Stimulated activated naive CD8-positive, alpha-beta T cell treated with anti-CD3 and anti-CD28 coated beads, Interleukin-15, Interleukin-2, amounts not matched to agents 100 U/mL and 50 U/mL, for 24 hours (primary cell): ENCODE data around the gene LMO2.

Experiments used
- ATAC-seq: fragments of 150-1000 bp; cut with Tn5 transposase; one replicate; pipeline ENCODE4 v1.10.0; 2021
- DNase-seq: peaks from one replicate; pipeline ENCODE4 v3.0.0; 2021

LMO2 gene

GRCh38 chr11:33915526-33915925, 23.6 kb upstream of the LMO2 start:
- ATAC-seq (no peak), DNase-seq (no peak)

DNA sequence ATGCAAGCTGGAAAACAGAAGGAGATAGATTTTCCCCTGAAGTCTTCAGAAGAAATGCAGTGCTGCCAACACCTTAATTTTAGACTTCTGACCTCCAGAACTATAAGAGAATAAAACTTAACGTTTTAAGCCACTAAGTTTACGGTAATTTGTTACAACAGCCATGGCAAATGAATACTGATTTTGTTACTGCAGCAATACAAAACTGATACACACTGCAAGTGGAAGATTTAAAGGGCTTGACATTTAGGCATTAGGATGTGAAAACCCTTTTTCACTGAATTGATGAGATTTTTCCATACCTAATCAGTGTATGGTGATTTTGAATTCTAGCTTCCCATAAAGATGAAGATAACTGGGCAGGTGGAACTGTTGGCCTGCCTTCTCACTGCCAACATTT, 22.1 kb upstream of the LMO2 start:
- DNase-seq (no peak), ATAC-seq (no peak)

- DNase-seq = no peak
- ATAC-seq = peak; percentile 68
These were observed 20.8 kb upstream of the LMO2 start for GRCh38 chr11:33912405-33913361.

GRCh38 chr11:33910958-33911339, 19.1 kb upstream of the LMO2 start:
- DNase-seq = no peak
- no peak for ATAC-seq

GRCh38 chr11:33910296-33910957, 18.6 kb upstream of the LMO2 start:
- no peak for DNase-seq
- ATAC-seq = no peak

GRCh38 chr11:33909552-33909951, 17.7 kb upstream of the LMO2 start:
- no peak for DNase-seq
- ATAC-seq = no peak

DNA sequence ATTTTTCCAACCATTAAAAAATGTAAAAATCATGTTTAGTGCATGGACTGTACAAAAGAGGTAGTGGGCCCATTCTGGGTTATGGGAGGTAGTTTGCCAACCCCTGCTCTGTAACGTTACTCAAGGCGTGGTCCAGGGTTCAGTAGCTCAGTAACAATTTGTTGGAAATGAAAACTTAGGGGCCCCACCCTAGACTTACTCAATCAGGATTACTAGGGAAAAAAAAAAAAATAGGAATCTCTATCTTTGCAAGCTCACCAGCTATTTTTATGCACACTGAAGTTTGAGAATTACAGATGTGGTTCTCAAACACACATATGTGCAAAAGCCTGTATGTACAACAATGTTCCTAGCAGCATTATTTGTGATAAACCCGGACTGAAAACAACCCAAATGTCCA, 17.3 kb upstream of the LMO2 start:
- no peak for ATAC-seq
- DNase-seq = no peak

GRCh38 chr11:33907421-33907820, 15.5 kb upstream of the LMO2 start:
- DNase-seq = no peak
- ATAC-seq = no peak

DNA sequence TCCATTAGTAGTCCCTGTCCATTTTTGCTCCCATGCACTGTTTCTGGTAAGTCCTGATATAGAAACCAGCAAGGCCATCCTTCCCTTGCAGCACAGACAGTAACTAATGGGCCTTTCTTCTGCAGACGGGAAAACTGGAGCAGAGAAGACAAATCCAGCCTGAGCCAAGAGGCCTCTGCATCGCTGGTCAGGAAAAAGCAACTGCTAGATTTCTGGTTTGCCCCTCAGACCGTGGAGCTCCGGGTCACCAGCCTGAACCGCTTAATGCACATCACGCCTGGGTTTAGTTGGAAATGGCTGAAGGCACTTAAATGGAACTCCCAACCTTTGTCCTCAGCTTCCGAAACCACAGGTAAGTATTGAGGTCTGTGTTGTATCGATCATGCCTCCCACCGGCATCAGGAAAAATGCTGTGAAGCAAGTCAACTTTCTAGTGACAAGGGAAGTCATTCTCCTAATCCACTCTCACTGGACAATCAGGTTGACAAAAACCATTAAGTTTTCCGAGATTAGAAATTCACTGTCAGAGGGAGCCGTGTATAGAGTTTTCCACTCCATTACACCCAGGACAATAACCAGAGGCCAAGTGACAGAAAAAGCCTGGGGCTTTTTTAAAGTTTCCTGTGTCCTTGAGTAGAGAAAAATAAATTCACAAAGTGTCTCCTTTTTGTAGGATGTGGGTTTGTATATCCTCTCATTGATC, 14.8 kb upstream of the LMO2 start:
- DNase-seq (no peak), ATAC-seq (no peak)

GRCh38 chr11:33904102-33904501, 12.2 kb upstream of the LMO2 start:
- DNase-seq (no peak), ATAC-seq (no peak)

DNA sequence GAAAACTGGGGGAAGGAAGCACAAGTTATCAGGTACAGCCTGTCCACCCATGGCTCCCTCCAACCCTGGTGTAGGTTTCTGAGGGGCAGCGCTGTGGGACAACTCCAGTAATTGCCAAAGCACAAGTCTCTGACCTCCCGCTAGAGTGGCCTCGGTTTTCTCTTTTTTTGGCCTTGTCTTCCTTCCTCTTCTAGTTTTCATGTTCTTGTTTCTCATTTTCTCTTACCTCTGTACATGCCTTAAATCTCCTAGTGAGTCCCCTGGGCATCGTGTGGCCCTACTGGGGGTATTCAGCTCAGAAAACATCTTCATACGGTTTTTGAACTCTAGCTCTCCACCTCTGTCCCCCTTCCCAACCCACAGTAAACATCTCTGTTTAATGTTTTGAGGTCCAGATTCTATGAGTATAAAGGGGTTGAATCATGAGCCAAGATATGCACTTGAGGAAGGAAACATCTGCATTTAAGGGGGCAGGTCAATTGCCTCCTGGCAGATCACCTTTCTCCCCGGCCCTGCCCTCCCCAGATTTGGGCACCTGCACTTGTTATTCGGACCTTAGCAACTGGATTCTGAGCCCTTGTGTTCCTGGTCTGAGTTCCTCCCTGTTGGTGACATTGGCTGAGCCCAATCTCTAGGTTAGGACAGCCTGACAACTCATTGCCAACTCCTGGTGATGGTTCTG, 8.4 kb upstream of the LMO2 start:
- DNase-seq (no peak), ATAC-seq (no peak)

DNA sequence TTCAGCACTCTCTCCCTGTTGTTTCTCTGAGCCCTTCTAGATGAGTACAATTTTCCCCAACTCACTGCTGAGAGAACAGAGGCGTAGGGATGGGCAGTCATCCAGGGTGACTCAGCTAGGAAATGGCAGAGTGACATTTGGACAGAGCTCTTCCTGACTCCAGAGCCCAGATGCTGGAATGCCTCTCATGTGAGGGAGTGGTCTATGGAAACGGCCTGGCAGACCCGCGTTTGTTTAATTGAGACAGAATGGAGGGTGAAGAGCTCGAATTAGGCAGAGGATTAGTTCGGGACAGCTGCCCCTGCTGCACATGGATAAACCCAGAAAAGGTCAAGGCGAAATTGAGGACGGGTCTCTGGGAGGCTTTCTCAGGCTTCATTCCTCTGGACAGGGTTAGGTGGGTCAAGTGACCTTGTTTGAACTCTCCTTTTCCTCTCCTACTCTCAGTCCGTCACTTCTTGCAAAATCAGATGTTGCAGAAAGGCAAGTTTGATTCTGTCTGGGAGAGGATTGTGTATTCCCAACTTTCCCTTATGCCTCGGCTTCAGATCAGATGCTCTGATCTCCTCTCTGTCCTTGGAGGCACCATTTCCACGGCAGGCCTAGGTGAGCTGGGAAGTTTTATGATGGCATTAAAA, 7.6 kb upstream of the LMO2 start:
- no peak for ATAC-seq
- no peak for DNase-seq

DNA sequence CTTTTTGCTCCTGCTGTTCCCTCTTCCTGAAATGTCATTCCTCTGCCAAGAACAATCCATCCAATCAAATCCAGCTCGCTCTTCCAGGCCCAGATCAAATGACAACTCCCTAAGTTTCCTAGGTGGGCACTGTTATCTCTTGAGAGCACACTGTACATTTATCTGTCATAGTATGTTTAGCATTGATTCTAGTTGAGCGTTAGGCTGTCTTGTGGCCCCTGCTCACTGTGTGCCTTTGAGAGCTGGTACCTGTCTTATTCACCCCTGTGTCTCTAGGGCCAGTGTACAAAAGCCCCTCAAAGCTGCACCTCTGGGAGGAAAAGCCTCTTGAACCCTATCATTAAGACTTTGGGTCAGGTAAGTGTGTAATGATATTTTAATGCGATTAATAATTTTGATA, 7.1 kb upstream of the LMO2 start:
- no peak for ATAC-seq
- DNase-seq = no peak

DNA sequence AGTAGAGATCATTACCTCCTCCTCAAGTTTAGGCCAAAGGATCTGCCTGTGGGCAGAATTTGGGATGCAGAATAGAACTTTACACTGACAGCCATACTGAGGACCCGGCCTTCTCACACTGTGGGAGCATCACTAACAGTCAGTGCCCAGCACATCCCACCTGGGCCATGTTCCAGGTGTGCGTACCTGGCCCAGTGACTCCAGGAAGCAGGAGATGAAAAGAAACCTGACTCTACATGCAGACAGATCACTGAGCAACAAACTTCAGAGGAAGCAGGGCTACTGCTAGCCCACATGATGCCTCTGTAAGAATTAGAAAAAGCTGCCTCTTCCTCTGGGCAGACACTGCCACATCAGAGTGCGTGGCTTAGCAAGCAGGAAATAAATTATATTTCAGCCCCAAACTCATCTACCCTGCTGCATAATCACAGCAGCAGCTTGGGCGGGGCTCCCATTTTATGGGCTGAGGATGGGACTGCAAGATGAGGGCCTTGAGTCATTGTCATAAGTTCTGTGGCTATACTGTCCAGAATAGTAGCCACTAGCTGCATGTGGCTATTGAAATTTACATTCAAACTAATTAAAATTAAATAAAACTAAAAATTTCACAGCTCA, 6.0 kb upstream of the LMO2 start:
- ATAC-seq (no peak), DNase-seq (no peak)

DNA sequence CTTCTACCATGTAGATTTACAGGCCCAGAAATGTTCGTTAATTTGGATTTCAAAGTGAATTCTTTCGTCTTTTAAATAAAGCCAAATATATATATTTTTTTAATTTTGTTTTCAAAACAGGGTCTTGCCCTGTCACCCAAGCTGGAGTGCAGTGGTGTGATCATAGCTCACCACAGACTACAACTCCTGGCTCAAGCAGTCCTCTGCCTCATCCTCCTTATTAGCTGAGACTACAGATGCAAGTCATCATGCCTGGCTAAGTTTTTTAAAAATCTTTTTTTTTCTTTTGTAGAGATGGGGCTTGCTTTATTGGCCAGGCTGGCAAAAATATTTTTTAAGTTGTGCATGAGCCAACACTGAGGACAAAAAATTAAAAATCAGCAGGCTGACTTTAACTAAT, 5.0 kb upstream of the LMO2 start:
- no peak for DNase-seq
- ATAC-seq = no peak

DNA sequence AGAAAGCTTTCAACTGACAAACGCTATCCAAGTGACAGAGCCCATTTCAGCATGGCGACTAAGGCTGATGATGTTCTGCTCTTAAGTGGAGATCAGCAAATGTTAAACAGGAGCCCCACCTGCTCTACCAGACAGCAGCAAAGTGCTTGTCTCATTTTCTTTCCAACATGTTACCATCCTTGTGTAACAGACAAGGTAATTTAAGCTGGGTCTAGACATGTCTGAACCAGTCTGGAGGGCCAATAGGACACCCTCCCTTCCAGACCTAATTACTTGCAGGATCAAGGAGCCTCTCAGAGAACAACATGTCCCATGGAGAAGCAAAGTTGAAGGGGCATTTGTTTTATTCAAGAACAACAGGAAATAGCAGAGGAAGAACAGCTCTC, 3.9 kb upstream of the LMO2 start:
- no peak for DNase-seq
- ATAC-seq = no peak

GRCh38 chr11:33894398-33894746, 2.5 kb upstream of the LMO2 start:
- no peak for ATAC-seq

GRCh38 chr11:33893711-33894397, 2.0 kb upstream of the LMO2 start:
- peak; percentile 79 for DNase-seq
- ATAC-seq = peak; percentile 94

More at GRCh38 chr11:33894398-33894746, 2.5 kb upstream of the LMO2 start:
- DNase-seq = no peak

GRCh38 chr11:33892906-33893594, 1.2 kb upstream of the LMO2 start:
- ATAC-seq (no peak), DNase-seq (peak; percentile 25)

- no peak for ATAC-seq
These were observed 2.0 kb downstream of the LMO2 start for GRCh38 chr11:33889821-33890378.

More at GRCh38 chr11:33889821-33890378, 2.0 kb downstream of the LMO2 start:
- no peak for DNase-seq
